ENCODE measurements around the gene GNAT2.

The GNAT2 gene

DNA sequence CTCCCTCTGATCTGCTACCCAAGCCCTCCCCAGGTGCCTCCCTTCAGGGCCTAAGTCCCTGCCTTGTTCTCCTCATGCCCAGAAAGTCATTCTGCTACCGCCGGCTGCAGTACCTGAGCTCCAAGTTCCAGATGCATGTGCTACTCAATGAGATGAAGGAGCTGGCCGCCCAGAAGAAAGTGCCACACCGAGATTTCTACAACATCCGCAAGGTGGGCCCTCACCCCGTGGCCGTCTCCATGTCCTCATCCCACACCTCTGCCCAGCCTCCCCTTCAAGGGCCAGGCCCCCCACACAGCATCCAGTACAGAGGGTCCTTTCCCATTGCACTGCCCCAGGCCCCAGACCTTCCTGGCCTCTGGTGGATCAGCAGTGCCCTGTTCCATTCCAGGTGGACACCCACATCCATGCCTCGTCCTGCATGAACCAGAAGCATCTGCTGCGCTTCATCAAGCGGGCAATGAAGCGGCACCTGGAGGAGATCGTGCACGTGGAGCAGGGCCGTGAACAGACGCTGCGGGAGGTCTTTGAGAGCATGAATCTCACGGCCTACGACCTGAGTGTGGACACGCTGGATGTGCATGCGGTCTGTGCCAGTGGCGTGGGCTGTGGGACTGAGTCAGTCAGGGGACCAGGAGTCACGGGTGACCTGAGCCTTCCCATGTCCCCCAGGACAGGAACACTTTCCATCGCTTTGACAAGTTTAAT lies 8.4 kb upstream of the GNAT2 start:
- DNase-seq (ENCODE audit: low read depth), result no peak

DNA sequence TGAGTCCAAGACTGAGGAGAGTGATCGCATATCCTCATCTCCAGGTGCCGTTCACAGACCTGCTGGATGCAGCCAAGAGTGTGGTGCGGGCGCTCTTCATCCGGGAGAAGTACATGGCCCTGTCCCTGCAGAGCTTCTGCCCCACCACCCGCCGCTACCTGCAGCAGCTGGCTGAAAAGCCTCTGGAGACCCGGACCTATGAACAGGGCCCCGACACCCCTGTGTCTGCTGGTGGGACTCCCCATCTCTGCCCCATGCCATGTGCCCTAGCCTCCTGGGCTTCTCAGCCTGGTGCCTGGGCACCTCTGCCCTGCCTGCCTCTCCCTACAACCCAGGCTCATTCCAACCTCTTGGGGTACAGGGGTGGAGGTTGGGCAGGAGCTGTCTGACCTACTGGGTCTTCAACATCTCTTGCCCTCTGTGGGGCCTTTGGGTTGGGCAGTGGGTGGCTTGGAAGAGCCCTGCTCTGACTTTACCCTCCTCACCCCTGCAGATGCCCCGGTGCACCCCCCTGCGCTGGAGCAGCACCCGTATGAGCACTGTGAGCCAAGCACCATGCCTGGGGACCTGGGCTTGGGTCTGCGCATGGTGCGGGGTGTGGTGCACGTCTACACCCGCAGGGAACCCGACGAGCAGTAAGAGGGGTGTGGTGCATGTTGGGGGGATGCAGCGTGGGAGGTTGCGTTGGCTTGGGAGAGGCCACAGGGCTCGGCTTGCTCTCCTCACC lies 7.4 kb upstream of the GNAT2 start:
- DNase-seq (ENCODE audit: low read depth), result no peak

DNA sequence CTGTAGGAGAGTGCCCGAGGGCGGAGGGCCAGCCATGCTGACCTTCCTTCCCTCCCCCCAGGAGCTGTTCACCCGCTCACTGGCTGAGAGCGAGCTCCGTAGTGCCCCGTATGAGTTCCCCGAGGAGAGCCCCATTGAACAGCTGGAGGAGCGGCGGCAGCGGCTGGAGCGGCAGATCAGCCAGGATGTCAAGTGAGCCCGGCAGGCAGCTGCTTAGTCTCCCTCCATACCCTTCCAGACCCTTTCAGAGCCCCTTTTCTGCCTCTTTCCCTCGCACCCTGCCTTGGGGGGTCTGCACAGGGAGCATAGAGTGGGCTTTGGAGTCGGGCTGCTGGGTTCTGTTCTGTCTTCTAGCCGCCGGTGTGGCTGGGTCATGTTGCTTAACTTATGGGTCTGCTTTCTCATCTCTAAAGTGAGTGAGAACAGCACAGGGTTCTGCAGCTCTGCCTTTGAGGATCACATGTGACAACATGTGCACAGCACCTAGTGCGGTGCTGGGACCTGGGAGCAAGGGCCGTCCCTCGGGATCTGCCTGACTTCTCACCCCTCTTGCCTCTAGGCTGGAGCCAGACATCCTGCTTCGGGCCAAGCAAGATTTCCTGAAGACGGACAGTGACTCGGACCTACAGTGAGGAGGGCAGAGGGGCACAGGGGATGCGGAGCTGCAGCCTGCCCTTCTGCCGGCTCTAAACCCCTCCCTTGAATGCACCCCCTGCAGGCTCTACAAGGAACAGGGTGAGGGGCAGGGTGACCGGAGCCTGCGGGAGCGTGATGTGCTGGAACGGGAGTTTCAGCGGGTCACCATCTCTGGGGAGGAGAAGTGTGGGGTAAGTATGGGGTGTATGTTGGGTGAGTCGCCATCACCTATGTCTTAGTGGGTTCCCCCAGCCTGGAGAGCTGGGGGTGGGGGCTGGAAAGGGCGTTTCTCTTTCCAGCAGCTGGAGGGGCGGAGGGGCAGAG lies 6.5 kb upstream of the GNAT2 start:
- no peak for DNase-seq (ENCODE audit: low read depth)

DNA sequence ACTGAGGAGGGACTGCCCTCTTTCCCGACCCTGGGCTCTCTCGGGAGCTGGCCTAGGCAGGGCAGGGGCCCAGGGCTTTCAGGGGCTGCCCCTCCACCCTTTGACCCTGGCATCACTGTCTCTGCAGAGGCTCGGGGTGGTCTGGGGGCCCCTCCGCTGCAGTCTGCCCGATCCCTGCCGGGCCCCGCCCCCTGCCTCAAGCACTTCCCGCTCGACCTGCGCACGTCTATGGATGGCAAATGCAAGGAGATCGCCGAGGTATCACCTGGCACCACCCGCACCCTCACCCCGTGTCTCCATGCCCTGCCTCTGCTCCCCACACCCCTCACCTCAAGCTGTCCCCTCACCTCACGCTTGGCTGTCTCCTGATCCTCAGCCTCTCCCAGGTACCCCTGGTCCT lies 5.8 kb upstream of the GNAT2 start:
- DNase-seq (ENCODE audit: low read depth), result no peak

DNA sequence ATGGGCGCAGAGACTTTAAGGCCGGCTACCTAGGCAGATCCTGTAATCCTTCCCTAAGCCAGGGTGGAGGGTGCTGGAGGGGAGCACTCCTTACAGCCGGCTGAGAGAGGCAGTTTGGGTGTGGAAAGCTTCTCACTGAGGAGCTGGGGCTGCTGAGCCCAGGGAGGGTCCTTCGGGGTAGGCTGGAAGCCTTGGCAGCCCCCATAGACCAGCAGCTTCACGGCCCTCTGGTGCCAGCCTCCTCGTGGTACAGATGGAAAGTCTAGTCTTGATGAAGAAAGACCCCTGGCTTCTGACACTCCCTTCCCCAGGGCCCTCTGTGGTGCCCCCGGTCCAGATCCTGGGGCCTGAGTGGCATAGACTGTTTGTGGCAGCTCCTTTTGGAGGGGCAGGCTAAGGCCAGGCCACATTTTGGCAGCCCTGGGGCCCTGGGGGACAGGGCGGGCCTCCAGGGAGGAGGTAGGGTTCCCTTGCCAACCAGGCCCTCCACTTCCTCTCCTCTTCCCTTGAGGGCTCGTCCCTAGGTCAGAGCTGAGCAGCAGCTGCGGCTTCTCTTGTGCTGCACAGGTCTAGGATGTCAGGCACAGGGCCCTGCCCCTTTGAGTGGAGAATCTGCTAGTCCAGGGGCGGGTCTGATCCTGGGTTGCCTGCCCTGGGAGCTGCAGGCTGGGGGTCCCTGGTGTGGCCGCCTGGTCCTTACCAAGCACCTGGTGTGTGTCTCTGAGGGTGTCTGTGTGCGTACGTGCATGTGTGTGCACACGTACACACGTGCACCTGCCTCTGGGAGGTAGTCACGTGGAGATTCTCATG lies 5.0 kb upstream of the GNAT2 start:
- no peak for DNase-seq (ENCODE audit: low read depth)

DNA sequence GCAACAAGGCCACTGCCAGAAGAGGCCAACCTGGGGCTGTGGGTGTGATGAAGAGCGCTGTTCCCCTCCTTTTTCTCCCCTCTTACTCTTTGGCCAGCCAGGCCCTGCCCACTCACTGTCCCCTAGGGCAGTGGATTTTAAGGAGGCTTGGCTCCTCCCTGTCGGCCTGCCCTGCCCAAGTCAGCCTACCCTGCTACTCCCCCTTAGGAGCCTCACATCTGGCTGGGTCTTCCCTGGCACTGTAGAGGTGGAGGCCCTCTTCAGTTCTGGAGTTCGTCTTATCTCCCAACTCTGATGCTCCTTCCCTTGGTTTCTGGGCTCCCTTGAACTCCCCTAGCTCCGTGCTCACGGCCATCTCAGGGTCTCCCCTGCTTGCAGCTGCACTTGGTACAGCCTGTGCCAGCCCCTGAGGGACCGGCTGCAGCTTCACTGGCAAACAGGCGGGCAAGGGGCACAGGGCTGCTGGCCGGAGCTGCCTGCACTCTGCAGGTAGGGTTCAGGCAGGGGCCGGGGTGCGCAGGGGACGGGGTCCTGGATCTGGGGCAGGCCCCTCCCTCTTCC lies 4.3 kb upstream of the GNAT2 start:
- DNase-seq (ENCODE audit: low read depth), result no peak

DNA sequence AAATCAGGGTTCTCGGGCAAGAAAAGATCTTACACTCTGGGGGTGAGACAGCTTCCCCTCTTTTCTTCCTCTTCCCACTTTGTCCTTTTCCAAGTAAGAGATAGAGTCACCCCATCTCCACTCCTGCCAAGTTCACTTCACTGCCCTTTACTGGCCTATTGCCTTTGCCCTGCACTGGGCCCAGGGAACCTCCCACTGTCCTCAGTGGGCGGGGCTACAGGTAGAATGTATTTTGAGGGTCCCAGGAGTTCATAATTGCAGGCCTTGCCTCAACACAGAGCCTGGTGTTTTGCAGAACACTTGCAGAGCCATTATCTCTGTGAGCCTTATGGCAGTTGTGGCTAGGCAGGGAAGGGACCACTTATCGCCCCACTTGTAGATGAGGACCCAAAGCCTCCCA lies 3.5 kb upstream of the GNAT2 start:
- DNase-seq (ENCODE audit: low read depth), result no peak

DNA sequence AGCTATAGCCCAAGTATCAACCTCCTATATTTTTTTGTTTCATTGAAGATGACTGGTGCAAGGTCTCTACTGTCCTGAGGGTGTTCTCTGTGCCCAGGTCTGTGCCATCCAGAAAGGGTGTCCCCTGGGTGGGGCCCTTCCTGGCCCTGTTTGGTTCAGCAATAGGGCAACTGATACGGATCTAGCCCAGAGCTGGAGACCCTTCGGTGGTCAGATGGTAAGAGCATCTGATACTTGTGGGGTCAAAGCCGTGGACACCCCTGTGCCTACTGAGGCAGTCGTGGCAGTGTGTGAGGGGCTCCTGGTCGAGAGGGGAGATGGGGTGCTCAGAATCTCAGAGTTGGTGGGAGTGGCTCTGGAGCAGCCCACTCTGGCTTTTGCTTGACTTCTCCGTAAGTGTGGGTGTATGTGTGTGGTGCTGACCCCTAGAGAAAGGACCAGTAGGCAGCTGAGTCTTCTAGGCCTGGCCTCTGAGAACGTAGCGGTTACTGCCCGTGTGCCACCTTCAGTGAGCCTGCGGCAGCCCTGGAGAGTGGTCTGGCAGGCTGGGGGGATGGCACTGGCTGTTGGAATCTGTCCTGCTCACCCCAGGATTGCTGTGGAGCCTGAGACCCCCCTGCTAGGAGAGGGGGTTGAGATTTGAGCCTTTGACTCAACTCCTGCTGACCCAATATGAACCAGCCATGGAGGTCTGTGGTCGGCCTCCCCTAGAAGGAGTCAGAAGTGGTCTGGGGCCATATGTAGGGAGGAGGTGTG lies 2.9 kb upstream of the GNAT2 start:
- DNase-seq (ENCODE audit: low read depth), result no peak

DNA sequence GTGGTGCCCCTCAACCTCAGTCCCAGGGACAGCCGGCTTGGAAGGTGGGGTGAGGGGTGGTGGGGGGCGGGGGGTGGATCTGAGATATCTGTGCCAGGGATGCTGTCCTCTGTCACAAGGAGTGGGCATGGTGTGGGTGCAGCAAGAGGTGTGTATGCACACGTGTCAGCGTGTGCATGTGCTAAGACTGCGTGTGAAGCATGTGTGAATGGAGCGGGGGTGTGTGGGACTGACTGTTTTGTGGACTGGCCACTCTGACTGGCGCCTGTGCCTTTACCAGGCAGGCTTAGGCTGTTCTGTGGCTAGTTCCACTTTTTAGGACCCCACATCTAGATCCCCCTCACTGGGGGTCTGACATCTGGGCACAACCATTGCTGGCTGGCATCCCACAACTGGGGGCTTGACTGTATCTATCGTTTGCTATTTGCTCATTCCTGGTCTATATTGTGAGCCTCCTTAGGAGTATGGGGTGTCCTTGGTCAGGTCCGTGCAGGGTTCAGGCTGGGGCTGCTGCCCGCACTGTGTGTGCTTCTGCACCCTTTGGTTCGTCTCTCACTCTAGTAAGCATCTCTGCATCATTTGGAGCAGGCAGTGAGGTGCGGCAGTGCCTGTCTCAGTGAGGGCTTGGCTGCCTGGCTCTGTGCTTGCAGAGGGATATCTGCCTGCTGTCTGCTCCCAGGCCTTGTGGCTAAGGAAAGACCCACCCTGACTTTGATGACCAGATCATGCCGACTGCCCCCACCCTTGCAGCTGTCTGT lies 2.1 kb upstream of the GNAT2 start:
- DNase-seq (ENCODE audit: low read depth), result no peak

DNA sequence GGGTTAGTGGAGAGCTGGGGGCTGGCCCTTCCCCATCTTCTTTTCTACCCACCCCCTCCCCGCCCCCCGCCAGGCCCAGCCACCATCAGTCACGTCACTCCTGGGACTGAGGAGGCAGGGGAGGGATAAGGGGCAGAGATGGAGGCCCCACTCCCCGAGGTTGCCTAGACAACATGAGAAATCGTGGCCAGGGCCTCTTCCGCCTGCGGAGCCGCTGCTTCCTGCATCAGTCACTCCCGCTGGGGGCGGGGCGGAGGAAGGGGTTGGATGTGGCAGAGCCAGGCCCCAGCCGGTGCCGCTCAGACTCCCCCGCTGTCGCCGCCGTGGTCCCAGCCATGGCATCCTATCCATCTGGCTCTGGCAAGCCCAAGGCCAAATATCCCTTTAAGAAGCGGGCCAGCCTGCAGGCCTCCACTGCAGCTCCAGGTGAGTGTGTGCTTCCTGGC lies 1.4 kb upstream of the GNAT2 start:
- peak; percentile 91 for DNase-seq (ENCODE audit: low read depth)

DNA sequence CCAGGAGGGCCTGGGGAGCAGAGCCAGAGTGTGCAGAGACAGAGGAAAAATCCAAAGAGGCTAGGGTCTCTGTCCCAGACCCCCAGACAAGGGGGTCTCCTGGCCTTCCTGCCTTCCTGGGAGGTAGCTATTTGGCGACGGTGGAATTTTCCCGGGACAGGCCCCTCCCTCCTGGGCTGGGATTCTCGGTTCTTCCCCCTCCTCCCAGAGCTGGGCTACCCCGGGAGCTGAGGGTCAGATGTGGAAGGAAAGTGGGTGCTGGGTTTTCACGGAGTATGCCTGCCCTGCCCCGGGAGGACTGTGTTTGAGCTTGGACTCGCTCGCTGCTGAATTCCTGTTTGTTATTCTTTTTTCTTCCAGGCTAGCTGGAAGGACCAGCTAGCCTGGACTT lies 980 bp upstream of the GNAT2 start:
- DNase-seq (ENCODE audit: low read depth), result peak; percentile 42

DNA sequence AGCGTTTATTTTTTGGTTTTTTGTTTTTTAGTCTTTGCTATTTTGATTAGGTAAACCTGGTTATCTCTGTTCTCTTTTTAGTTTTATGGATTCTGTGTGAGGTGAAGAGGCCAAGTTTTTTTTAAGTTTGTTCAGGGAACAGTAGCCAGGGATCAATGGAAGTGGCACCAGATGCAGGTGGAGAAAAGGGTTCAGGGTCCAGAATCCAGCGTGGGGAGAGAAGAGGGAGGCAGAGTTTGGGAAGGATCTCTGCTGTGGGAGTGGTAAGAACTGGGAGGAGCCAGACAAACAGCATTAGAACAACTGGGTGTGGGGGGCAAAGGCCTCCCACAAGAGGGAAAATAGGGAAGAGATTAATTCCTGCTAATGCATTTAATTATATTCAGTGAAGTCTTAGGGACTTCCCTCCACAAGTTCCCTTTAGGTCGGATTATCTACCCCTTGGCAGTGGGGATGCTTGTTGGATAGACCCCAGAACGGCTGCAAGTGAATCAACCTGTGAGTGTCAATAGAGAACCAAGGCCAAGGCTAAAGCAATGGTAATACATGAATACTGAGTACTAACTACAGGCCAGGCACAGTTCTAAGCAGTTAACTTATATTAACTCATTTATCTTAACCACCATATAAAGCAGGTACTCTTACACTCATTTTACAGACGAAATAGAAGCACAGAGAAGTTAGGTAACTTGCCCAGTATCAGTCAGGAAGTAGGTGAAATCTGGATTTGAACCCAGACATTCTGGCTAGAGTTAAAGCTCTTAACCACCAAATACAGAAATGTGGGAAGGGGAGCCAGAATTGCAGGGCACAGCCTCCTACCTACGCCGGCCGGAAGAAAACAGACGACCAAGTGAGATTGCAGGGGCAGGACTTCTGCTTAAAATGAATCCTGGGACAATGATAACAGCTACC lies 498 bp downstream of the GNAT2 start:
- no peak for DNase-seq (ENCODE audit: low read depth)

DNA sequence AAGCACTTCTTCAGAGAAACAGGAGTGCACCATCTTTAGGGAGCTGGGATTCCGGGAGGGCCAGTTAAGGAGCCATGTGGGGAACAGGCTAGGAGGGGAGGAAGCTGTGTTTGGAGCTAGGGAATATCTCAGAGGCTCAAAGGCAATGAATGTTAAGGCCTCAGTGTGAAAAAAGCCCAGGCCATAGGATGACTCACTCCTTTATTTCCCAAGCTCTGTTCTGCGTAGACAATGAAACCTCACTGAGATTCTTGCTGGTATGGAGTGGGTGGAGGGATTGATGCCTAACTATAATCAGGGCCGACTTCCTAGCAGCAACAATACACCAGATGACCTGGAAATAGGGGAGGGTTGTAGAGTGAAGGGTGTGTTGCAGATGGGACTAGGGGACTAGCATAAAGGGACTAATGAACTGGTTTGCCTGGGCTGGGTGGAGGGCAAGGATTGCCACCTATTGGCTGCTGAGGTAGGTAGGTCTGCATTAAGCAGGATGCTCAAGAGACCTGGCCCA lies 2.1 kb downstream of the GNAT2 start:
- peak; percentile 79 for DNase-seq (ENCODE audit: low read depth)

DNA sequence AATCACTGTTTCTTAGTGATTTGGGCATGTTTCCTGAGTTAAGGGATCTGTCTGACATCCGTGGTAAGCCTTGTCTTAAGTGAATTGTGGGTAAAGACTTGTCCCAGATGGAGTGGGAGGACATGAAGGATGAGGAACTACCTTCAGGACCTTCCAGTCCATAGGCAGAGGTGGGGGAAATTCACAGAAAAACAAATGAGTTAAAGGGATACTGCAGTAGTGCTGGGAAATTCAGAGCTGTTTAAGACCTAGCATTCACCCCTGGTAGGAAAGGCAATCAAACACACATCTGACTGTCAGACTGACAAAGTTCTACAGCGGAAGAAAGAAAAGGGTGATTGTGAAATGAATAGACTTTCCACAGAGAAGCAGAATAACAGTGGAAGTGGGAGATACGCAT lies 3.0 kb downstream of the GNAT2 start:
- no peak for DNase-seq (ENCODE audit: low read depth)

DNA sequence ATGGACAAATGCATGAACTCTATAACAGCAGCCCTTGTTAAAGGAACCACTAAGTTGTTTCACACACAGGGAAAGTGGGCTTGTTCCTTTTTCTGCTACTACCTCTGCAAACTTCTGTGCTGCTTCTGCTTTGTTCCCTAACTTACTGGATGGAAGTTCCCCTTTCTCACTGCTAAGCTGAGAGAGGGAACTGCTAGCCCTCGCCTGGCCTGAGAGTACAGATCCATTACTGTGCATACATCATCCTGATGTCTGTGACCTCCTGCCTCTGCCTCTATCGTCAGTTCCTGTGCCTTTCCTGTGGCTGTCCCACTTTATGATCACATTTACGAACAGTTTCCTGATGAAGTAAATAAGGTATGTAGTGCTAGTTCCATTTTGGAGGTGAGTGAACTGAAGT lies 3.5 kb downstream of the GNAT2 start:
- no peak for DNase-seq (ENCODE audit: low read depth)

DNA sequence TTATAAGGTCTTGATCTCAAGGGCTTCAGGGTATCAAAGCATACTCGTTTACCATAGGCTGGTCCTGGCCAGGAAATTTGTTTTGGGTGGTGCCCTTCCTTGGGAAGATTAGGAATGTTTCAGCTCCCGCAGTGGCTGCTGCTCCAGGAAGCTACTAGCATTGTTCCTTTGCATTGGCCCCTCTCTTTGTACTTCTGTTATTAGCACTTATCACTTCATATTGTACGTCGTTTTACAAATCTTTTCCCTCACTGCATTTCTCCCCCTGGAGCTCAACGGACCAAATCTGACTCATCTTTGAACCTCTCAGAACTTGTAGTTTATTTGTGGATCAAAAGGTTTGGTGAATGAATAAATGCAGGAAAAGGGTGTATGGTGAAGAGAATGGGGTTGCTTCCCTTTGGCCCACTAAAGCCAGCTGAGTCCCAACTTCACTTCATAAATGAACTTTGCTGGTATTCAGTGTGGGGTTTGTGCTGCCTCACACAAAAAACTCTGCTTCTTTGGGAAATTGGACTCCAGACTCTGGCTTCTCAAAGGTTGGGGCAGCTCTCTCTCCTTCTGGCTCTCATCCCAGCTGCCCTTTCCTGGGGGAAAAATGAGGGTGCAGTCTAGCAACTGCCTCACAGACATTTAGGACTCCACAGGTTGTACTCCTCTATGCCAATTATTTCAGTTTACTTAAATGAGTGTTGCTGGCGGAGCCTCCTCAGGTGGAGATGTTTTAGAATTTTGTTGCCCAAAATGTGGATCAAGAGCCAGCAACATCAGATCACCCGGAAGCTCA lies 5.9 kb downstream of the GNAT2 start:
- no peak for DNase-seq (ENCODE audit: low read depth)

DNA sequence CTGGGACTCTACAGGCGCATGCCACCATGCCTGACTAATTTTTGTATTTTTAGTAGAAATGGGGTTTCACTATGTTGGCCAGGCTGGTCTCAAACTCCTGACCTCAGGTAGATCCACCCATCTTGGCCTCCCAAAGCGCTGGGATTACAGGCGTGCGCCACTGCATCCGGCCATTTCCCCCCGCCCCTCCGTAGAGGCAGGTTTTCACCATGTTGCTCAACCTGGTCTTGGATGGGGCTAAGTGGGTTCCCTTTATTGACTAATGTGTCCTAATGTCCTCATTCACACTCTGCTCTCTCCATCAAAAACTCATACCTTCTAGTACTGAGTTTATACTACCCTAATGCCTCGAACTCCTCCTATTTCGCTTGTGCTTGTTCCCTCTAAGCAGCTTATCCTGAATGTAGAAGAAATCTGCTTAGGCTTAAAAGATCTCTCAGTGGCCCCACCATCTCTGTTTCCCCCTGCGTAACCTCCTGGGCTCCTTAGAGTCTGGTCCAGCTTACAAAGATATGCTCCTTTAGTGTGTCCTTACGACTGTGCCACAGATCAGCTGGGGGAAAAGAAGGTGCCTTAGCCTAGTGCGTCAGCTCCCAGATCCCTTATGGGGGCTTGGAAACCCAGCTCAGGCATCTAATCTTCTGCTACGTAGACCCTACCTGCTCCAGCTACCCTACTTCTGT lies 8.0 kb downstream of the GNAT2 start:
- DNase-seq (ENCODE audit: low read depth), result no peak

All from GM04504 (cell line).